GM20431 (cell line): Measurements from ENCODE around the gene ACP6.
"Not testable (repeated sequence)": the region's sequence is repeated elsewhere in the genome, so short reads cannot be mapped to it uniquely, and the experiment has no call there.

Source experiments
- in situ Hi-C: fragments of 300-500 bp; cut with MseI, MboI; formaldehyde crosslinking; loops from one replicate; pipeline ENCODE4 v1.15.0; 2020; ENCODE audit warnings: low sequenced_read_pairs; ENCODE audit not compliant: unreplicated experiment

Gene ACP6

DNA sequence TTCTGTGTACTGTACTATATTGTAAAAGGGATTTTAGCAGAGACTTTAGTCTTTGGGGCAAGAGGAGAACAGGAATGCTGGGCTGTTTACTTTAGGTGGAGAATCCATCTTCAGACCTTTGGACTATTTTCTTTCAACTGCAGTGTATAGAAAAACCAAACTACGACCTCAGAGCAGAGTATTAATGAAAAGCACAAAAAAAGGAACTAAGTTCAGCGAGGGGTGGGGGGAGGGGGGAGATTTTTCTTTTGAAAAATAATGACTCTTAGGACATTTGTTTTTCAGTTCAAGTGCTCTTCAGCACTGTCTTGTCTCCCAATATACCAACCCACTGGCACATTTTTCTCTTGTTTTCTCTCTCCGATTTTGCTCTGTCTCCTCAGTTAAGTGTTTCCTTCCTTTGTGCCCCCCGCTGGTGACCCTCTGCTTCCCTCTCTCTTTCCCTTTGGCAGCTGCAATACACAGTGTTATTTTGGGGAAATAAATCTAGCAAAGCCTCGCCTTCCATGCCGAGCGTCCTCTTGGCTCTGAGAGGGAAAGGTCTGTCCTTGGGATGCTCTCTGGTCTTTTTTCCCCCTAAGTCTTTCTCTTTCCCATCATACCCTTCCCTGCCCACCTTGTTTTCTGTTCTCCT lies 44.8 kb downstream of the ACP6 start:
- in situ Hi-C loops: no loop called here

DNA sequence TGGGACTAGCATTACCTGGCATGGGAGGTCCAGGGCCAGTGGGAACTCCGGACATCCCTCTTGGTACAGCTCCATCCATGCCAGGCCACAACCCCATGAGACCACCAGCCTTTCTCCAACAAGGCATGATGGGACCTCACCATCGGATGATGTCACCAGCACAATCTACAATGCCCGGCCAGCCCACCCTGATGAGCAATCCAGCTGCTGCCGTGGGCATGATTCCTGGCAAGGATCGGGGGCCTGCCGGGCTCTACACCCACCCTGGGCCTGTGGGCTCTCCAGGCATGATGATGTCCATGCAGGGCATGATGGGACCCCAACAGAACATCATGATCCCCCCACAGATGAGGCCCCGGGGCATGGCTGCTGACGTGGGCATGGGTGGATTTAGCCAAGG lies 45.8 kb downstream of the ACP6 start:
- in situ Hi-C loops: no loop called here

DNA sequence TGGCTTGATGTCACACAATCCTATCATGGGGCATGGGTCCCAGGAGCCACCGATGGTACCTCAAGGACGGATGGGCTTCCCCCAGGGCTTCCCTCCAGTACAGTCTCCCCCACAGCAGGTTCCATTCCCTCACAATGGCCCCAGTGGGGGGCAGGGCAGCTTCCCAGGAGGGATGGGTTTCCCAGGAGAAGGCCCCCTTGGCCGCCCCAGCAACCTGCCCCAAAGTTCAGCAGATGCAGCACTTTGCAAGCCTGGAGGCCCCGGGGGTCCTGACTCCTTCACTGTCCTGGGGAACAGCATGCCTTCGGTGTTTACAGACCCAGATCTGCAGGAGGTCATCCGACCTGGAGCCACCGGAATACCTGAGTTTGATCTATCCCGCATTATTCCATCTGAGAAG lies 46.3 kb downstream of the ACP6 start:
- in situ Hi-C loops: no loop called here

DNA sequence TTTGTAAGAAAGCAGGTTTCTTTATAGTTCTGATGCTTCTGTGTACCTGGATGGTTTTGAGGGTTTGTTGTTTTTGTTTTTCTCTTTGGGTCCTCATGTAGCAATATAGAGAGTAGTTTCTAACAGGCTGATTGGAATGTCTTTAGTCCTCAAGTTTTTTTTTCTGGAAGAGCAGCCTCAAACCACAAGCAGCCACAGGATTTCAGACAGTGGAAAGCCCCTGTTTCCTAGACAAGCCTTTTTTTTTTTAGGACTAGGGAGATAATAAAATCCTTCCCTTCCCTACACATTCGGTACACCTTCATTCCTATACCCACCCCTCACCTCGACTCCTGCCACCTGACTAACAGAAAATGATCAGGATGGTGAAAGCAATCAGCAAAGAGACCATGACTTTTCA lies 47.6 kb downstream of the ACP6 start:
- in situ Hi-C loops: no loop called here

DNA sequence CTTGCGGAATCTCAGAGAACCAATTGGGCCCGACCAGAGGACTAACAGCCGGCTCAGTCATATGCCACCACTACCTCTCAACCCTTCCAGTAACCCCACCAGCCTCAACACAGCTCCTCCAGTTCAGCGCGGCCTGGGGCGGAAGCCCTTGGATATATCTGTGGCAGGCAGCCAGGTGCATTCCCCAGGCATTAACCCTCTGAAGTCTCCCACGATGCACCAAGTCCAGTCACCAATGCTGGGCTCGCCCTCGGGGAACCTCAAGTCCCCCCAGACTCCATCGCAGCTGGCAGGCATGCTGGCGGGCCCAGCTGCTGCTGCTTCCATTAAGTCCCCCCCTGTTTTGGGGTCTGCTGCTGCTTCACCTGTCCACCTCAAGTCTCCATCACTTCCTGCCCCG lies 49.8 kb downstream of the ACP6 start:
- in situ Hi-C loops: no loop called here

DNA sequence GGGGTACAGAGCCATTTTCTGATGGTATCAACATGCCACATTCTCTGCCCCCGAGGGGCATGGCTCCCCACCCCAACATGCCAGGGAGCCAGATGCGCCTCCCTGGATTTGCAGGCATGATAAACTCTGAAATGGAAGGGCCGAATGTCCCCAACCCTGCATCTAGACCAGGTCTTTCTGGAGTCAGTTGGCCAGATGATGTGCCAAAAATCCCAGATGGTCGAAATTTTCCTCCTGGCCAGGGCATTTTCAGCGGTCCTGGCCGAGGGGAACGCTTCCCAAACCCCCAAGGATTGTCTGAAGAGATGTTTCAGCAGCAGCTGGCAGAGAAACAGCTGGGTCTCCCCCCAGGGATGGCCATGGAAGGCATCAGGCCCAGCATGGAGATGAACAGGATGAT lies 50.6 kb downstream of the ACP6 start:
- in situ Hi-C loops: no loop called here

DNA sequence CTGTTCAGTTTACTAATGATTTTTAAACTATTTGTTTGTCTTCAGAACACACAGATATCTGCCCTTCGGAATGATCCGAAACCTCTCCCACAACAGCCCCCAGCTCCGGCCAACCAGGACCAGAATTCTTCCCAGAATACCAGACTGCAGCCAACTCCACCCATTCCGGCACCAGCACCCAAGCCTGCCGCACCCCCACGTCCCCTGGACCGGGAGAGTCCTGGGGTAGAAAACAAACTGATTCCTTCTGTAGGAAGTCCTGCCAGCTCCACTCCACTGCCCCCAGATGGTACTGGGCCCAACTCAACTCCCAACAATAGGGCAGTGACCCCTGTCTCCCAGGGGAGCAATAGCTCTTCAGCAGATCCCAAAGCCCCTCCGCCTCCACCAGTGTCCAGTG lies 51.6 kb downstream of the ACP6 start:
- in situ Hi-C loops: no loop called here

DNA sequence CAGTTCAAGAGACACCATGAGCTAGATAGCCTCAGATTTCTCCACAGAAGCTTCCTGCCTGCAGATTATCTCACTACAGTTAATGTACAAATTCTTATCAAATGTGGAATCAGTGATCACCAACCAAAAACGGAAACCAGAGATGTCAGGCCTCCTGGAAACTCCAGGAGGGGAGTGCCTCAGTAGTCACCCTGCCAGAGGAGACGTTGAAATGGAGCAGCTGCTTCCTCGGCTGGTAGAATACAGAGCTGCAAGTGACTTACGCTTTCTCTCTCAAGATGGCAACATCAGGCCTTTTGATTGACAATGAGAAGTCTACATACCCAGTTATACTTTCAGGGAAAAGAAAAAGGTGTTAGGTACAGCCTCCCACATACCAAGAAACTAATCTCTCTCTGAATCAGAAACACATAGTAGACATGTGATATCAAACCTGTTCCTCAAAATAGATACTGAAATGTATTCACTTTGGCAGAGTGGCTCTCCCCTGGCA lies 52.2 kb downstream of the ACP6 start:
- in situ Hi-C loops: no loop called here

DNA sequence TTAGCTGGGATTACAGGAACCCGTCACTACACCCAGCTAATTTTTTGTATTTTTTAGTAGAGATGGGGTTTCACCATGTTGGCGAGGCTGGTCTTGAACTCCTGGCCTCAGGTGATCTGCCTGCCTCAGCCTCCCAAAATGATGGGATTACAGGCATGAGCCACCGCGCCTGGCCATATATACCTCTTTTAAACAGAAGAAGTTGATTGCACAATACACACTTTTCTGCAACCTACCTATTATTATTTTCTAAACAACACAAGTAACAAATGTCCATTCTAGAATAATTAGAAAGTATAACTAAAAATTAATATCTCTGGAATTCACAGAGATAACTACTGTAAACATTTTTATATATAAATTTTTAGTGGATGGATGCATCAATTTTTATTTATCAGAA lies 55.4 kb downstream of the ACP6 start:
- in situ Hi-C loops: not testable (repeated sequence)

DNA sequence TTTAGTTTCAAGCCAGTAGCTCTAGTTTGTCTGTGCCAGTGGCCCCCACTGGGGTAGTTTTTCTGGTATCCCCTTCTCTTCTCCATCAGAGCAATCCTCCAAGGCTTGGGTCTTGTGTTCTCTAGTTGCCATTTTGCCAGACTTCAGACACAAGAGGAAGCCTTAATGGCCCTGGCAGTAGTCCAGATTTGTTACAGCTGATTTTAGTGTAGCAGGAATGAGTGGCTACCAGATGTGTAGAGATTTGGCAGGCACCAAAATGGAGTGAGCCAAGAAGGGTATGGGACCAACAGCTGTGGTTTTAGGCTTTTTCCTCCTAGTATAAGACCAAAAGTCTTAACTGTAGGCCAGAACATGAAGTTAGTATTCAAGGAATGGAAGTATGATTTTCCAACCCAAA lies 56.8 kb downstream of the ACP6 start:
- in situ Hi-C loops: no loop called here

DNA sequence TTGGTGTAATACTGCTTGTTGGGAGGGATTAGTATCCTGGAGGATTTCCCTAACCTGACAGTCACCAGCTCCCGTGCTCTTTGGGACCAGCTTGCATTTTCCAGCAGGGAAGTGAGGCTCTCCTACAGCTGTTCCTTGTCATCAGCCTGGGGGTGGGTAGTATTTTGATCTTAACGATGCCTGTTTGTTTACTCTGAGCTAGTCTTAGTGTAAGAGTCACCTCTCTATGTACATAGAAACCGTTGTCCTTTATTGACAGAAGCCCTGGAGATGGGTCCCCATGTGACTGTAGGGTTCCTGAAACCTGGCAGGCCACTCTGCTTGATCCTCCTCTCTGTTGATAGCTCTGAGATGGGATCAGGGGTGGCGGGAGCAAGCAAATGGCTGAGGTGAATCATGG lies 58.0 kb downstream of the ACP6 start:
- in situ Hi-C loops: no loop called here

DNA sequence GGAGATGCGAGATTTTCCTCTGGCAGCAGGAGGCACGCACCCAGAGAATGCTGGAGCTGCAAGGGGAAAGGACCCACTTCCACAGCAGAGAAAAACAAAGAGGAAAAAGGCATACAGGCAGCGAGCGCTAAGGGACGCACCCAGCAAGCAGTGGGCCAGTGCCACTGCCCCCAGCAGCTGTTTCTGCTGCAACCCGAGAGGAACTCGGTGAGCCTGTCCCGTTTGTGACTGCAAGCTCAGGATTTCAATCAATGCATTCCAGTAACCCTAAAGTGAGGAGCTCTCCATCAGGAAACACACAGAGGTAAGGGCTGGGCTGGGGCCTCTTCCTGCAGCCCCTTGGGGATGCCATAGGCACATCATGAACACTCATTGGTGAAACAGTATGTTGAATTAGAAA lies 58.7 kb downstream of the ACP6 start:
- in situ Hi-C loops: no loop called here

DNA sequence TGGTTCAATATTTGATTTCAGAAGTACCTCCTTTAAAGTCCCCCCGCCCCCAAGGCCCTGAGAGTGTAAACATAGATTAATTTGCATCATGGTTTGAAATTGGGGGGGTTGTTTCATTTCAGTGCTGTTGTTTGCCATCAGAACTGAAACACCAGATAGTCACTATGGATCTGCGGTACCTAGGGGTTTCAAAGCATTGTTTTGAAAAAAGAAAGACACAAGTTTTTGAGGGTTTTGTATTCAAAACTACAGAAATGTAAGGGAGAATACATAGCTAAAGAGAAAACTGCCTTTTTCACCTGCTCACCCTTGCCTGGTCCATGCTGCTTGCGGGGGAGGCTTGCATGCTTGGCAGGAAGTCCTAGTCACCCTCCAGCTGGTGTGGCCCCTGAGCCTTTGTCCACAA lies 59.3 kb downstream of the ACP6 start:
- in situ Hi-C loops: no loop called here

DNA sequence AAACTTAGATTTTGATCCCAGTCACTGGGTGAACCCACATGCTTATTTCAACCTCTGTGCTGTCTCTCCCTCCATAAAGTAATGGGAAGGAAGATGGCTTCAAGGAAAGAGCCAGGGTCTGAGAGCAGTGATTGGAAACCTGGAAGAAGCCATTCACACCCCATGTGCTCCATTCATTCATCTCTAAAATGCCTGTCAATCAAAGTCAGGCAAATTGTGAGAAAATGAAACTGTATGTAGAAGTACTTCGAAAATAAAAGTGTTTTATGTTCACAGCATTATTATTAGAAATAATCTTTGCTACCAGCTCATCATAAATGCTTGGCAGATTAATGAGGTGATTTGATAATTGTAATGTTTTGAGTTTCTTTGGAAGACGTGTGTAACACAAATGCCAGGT lies 61.0 kb downstream of the ACP6 start:
- in situ Hi-C loops: no loop called here

DNA sequence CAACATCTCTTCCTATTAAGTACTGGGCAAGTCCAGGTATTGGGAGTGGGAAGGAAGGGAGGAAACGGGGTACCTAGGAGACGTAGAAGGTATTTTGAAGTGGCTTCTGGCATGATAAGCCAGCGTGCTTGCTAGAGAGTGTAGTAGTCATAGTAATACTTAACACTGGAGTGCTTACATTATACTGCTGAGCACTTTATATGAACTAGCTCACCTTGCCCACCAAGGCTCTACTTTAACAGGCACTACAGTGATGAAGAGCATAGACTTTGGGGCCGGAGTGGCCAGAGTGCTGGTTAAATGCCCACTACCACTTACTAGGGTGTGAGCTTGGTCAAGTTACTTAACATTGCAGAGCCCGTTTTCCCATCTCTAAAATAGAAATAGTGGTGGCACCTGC lies 61.7 kb downstream of the ACP6 start:
- in situ Hi-C loops: no loop called here

DNA sequence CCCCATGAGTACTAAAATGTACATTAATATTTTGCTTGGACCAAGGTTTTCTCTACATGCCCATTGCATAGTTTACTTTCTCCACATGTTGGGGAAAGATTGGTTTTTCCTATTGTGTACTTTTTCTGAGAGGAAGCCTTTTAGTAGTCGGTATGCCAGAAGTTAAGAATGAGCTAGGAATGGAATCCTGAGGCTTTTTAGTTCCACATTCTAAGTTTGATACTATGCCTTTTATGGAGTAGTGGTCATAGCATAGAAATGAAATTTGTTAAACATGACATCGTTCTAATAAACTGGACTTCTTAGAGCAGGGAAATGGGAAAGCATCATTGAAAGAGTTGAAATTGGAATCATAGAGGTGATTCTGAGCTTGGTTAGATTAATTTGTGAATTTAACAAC lies 64.7 kb downstream of the ACP6 start:
- in situ Hi-C loops: no loop called here

DNA sequence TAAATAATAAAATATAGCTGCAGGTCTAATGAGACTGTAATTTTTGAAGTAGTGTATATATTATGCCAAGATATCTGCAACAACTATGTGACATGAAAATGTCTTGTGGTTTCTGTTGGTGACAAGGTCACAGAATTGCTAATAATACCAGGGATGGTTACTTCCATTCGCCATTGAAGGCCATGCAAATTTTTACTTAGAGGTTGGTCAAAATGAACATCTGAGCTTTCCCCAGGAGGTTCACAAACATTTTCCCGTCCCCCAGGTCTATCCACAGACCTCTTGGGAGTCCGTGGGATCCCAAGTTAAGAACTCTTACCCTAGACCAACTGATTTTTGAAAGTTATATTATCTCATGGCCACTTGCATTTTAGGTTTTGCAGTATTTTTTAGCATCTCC lies 66.3 kb downstream of the ACP6 start:
- in situ Hi-C loops: no loop called here

DNA sequence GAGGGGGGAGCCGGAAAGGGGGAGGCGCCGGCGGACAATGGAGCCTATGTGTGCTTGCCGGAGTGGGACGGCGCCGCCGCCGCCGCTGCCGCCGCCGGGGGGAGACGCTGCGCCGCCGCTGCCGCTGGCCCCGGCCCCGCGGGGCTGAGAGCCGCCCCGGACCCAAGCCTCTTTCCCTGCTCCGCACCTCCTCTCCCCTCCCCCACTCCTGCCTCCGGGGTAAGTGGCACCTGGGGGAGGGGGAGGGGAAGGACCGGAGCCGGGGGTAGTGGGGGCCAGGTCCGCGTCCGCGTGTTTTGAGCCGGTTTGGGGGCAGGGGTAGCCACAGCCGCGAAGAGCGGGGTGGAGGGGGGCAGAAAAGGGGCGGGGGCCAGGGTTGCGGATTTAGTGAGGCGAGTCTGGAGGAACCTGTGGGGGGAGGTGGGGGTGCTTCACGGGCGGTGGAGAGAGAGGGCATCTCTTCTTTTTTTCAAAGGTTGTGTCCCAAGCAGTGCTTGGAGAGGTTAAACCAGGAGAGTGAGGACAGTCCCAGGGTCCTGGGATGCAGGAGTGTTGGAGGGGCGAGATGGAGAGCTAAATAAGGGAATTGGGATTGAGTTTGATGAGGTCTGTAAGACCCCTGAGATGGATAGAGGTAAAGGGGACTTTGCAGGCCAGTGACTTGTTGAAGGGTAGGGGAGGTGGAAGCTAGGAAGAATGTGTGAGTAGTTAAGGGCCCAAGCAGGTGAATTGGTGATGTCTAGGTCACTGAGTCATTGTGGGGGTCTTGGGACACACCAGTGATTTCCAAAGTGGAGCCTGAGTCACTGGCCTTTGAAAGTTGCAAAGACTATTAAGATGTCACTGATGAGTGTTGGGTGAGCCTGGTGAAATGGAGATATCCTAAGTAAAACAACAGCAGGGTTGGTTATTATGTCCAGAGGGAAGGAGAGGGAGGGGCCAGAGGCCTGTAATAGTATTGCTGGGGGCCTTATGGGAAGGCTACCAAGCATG lies 69.9 kb downstream of the ACP6 start:
- in situ Hi-C loops: no loop called here

DNA sequence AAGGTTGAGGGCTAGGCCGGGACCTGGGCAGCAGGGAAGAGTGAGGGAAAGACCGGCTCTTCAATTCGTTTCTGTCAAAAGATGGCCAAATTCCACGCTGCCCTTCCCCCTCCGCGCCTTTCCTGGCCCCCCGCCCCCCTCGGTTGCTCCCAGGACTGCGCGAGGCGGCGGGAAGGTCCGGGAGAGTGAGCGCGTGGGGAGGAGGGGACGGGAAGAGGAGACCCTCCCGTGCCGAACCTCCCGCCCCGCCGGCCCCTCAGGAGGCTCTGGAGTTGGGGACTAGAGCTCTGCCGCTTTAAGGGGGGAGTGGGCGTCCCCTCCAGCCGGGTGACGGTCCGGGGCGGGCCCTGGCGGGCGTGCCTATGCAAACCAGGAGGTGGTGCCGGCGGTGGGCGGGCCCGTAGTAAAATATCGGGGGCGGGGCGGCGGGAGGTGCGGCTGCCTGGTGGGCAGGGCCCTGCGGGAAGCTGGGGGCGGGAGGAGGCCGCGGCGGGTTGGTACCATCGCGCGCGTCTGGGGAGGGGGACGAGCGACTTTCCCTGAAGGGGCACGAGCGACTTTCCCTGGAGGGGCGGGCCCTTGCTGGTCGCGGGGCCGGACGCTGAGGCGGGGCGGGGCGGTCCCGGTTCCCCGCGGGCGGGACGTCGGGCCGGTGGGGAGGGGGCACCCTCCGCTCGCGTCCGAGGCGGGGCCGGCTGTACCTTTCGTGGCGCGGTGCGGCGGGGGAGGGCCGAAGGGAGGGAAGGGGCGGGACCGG lies 70.8 kb downstream of the ACP6 start:
- in situ Hi-C loops: no loop called here

DNA sequence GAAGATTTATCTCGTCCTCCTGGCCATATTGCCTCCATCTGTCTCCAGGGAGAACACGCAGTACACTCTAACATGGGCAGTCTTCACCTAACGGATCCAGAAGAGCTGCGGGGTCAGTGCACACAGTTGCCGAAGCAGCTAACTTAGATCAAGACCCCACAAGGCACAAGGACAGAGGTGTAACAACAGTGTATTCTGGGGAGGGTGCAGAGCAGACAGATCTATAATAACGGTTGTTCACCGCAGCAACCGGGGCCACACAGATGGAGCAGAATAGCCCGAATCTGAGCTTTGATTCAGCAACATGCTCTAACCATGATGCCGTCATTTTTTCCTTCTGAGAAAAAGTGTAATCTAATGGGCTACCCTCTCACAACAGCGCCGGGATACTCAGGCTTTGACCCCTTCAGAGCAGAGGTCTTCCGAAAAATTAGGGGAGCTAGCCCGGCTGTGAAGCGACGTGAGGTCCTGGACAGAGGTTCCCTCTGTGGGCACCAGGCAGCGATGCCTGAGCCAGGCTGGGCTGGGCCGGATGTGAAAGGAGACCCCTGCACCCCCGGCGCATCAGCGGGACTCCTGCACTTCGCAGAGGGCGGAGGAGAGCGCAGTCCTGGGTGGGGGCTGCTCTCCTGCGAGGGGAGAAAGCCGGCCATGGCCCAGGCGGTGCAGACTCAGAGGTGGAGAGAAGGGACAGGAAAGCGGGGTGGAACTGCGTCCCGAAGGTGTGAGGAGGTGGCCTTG lies 71.5 kb downstream of the ACP6 start:
- in situ Hi-C loops: no loop called here
